NCI-H1417 (cell line): Measurements from ENCODE around the gene ASB1.
A peak's percentile ranks its signal among the peaks of the same experiment; 100 is the strongest.
"Not testable (repeated sequence)": the region's sequence is repeated elsewhere in the genome, so short reads cannot be mapped to it uniquely, and the experiment has no call there.

Source experiments
- DNase-seq, 3 experiments: peaks; one replicate each; lab custom pipeline; 2025; lab: John Stamatoyannopoulos, UW

The ASB1 gene

DNA sequence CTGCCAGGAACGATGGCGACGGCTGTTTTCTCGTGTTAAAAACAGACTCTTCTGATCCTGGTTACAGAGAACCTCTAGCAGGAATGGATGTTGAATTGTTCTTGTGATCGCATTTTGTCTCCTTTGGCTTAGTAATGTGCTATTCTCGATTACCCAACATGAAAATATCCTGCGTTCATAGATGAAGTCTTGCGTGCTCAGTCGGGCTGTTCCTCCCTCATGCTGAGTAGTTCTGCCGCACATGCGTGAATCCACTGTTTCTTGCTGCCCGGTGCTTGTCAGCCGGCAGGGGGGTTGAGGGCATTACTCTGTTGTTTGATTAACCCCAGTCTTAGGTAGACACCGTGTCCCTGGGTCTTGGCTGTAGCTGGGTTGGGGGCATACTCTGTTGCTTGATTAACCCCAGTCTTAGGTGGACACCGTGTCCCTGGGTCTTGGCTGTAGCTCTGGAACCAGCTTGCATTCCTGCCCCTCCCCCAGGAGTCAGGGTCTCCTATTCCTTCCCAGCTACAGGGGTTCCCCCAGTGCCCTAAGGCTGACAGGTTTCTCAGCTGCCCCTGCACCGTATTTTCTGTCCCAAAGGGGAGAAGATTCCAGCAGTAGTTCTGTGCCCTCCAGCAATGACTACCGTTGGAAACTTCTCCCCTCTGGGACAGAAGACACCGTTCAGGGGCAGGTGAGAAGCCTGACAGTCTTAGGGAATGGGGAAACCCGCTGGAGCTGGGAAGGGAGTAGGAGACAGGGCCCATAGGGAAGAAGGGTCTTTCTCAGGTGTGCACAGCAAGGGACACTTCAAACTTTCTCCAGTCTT, 22.1 kb upstream of the ASB1 start:
- peak; percentile 40 to 90 (median 78) for DNase-seq

GRCh38 chr2:238405217-238405555, 21.5 kb upstream of the ASB1 start:
- not testable (repeated sequence) for DNase-seq

GRCh38 chr2:238406221-238406997, 20.3 kb upstream of the ASB1 start:
- peak in 1 of 3 experiments; percentile 52 for DNase-seq

DNA sequence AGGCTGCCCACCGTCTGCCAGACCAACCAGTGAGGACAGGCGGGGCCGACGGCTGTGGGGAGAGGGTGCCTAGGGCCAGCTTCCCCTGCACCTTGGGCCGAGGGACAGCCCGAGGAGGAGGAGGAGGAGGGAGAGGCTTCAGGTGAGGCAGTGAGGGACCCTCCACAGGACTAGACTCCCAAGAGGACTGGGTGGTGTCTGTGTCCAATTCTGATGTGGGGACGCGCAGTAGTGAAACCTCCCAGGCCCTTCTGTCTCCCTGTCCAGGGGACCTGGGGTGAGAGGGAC, 19.8 kb upstream of the ASB1 start:
- no peak for DNase-seq

DNA sequence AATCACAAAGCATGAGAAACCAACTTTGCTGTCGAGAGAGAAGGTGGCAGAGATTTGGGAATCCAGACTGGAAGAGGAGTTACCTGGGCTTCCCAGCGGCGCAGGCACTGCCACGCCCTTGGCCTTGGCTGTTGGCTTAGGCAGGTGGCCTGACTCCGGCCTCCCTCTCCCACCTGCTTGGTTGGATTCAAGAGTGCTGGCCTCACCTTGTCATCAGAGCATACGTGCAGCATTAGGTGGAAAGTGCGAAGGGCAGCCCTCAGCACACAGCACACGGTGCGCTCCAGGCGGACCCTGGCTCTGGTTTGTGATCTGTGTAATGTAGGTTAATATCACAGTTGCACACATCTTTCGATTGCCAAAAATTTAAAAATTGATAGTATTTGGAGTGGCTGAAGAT, 19.2 kb upstream of the ASB1 start:
- DNase-seq = peak in 1 of 3 experiments; percentile 11

GRCh38 chr2:238408615-238409340, 17.9 kb upstream of the ASB1 start:
- DNase-seq = no peak

- DNase-seq = no peak
Measured at GRCh38 chr2:238409341-238410199, 17.2 kb upstream of the ASB1 start.

GRCh38 chr2:238412067-238412767, 14.5 kb upstream of the ASB1 start:
- DNase-seq = no peak

- DNase-seq = no peak
Measured at GRCh38 chr2:238413368-238413767, 13.4 kb upstream of the ASB1 start.

DNA sequence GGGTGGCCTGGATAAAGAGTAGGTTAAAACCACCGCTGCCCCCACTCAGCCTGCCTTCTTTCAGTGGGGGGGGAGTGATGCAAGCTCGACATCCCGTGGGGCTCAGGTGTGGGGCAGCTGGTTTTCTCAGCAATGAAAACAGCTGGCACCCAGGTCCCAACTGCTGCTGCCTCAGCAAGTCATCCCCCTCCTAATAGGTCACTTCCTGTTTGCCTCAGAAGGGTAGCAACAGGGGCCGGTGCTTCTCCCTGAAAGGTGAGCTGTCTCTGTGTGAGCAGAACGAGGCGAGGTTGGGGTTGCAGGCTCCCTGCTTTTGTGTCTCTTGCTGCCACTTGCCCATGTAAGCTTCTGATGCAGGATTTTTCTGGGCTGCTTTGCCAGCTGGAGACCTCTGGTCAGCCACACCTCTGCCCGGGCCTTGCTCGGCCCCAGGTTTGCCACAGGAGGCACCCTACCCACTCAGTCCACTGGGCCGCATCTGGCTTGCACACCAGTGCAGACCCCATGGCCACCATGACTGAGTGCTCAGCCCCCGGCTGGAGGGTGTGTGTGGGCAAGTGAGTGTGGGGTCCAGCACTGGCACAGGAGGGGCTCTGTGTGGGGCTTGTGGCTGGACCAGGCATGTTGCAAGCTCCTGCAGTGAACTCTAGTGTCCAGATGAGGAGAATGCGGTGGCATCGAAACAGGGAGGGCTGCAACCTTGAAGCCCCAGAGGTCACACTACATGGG, 11.5 kb upstream of the ASB1 start:
- DNase-seq = peak in 2 of 3 experiments; percentile 65 to 86

DNA sequence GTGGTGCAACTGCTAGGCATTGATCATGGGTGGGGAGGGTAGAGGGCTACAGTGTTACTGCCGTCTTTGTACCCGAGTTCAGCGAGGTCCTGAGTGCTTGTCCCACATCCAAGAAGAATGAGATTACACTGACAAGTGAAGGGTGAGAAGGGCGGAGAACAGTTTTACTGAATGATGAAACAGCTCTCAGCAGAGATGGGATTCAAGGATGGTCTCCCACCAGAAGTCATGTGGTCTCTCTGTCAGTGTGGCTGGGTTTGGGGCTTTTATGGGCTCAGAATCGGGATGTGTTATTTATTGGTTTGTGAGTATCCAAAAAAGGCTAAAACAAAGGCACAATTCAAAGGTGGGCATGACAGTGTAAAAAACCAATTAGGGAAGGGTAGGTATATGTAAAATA, 10.8 kb upstream of the ASB1 start:
- no peak for DNase-seq

DNA sequence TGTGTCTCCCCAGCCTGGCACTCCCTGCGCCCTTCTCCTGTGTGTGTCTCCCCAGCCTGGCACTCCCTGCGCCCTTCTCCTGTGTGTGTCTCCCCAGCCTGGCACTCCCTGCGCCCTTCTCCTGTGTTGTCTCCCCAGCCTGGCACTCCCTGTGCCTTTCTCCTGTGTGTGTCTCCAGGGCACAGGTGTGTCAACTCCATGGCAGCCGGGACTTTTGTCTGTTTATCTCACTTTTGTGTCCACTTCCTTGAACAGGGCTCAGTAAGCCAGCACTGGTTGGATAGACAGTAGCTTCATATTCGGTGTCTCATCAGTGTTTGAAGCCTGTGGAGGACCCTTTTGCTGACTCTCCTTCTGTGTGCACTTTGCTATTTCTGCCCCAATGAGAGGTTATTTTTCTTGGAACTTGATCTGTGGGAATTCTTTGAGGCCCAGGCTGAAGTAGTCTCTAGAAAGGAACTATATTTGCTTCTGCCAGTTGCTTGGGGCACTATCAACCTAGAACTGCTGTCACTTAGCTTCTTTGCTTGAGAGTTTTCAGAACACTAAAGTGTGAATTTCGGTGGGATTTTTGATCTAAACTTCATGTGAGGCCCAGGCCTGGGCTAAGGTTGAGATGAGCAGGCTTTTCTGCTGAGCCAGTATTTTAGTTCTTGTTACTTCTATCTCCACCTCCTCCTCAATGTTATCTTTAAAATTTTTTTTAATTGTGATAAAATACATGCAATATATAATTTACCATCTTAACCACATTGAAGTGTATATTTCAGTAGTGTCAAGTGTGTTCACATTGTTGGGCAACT, 8.3 kb upstream of the ASB1 start:
- no peak for DNase-seq

DNA sequence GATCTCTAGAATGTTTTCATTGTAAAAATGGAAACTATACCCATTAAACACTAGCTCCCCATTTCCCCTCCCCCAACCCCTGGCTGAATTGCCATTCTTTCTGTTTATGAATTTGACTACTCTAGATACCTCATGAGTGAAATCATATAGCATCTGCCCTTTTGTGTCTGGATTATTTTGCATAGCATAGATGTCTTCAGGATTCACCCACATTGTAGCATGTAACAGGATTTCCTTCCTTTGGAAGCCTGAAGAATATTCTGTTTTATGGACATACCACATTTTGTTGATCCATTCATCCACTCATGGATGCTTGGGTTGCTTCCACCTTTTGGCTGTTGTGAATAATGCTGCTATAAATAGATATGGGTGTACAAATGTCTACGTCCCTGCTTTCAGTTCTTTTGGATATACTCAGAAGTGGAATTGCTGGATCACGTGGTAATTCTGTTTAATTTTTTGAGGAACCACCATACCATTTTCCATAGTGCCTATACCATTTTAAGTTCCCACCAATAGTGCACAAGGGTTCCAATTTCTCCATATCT, 7.7 kb upstream of the ASB1 start:
- DNase-seq = no peak

DNA sequence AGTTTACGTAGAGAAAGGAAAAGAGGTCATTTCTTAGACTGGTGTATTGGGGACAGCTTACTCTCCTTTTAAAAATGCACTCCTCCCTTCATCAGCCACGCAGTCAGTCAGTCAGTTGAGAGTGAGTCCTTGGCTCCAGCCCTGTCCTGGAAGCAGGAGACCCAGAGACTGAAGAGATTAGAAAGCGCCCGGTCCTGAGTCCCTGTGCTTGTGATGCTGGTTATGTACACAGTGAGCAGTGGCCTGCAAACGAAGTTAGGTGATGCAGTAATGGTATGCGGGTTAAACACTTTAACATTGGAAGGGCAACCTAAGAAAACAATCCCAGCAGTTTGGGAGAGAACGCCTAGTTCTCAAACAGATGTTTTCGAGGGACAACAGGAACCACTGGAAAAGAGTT, 6.3 kb upstream of the ASB1 start:
- DNase-seq = no peak

GRCh38 chr2:238420878-238421694, 5.6 kb upstream of the ASB1 start:
- DNase-seq = no peak

DNA sequence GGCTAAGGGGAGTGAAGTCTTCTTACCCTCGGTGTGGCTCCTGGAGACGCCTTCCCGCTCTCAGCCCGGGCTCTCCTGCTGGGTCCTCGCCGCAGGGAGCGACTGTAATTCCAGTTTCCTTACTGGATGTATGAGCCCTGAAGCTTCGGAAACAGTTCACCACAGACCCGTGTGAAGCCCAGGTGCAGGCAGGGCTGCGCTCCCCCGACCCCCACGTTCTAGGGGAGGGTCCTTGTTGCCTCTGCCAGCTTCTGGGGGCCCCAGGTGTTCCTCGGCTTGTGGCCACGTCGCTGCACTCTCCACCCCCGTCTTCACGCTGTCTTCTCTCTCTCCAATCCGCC, 5.1 kb upstream of the ASB1 start:
- no peak for DNase-seq

DNA sequence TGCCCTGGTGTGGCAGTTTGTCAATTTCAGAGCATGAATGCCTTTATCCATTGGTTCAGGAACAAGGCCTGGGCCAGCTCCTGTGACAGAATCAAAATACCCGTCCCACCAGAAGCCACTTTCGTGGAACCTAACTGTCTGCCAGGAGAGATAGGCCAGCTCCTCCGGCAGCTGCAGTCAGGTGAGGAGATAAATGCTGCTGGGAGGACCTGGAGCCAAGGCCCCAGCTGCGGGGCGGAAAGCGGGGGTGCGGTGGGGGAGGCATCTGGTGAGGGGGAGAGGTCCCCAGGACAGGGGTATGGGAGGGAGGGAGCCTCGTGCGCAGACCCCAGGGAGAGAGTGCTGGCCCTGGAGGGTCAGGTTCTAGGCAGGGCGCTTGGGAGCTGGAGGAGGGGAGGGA, 4.4 kb upstream of the ASB1 start:
- DNase-seq = no peak

DNA sequence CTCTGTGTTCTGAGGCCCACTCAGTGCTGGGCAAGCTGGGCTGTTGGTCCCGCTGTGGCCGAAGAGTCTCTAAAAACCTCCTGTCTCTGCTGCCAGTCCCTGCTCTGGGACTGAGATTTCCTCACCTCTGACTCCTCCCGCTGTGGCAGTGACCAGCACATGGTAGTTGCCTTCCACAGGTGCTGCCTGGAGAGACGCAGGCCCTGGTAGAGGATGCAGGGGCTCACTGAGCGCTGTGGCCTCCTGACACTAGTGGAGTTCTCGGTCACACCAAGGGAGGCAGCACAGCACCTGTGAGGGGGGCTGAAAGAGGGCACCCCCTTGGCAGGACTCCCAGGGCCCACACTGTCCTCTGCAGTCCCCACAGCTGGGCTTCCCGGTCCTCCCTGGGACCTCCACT, 3.8 kb upstream of the ASB1 start:
- DNase-seq = no peak
